Measurements from ENCODE around the gene GNL2. TPM values are rescaled to one million over a fixed set of nuclear protein-coding genes. Genes with fewer than 3 reads are reported as not detected.

GNL2 gene
- total RNA-seq, 1 experiment from 2014 or later: 51.9 TPM

GRCh38 chr1:37629726-37630425 is 34.1 kb upstream of the GNL2 start:
- Histone ChIP-seq H4K20me1 (ENCODE audit: insufficient read depth) (no peaks in the 10 kb centered on the region; the same call in 1 of the 2 replicates), H3K4me1 (replicated peaks; ENCODE audit: insufficient read depth) (no peaks in the 10 kb centered on the region), H3K9me3 (ENCODE audit: insufficient read depth, low read depth) (no peaks in the 10 kb centered on the region), H3K27ac (no peak overlapping the region), H2AFZ (no peak overlapping the region), H3K36me3 (ENCODE audit: low read depth) (no peaks in the 10 kb centered on the region), H3K9me2 (ENCODE audit: insufficient read depth) (no peaks in the 10 kb centered on the region), H3F3A (ENCODE audit: insufficient read depth, low read depth) (no peaks in the 10 kb centered on the region), H3K4me3 (no peak overlapping the region), H3K4me2 (no peak overlapping the region), H3K79me2 (ENCODE audit: low read depth) (no peaks in the 10 kb centered on the region), H3K27me3 (ENCODE audit: insufficient read depth, low read depth) (peaks cover 99% of the 10 kb centered on the region)
- POLR2A ChIA-PET (ENCODE audit: unreplicated experiment): no interaction called here
- no TSS peak for BruUV-seq (replicated peaks)
- no peak for DNase-seq
- CTCF ChIA-PET: no interaction called here
- intact Hi-C loops (cut with micrococcal nuclease; ENCODE audit: unreplicated experiment): no loop called here
- no peak for TF ChIP-seq EZH2 (IDR thresholded peaks at IDR 0.05; ENCODE audit: low read depth)

DNA sequence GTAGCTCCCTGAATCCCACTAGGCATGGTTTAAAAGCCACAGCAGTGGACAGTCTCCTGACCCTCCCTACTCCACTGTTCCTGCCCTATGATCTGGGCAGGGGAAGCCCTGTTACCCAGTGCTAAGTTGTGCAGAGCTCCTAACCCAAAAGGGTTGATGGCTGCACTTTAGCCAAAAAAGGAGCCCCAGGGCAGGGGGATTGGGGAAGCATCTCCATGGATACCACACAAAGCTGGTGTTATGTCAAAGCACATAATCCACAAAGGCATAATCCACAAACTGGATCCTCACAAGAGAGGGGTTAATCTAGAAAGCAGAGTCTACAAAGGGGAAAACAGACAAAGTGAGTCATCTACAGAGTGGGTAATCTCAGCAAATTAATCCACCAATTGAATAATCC is 33.3 kb upstream of the GNL2 start:
- Histone ChIP-seq H3K9me3 (ENCODE audit: insufficient read depth, low read depth) (no peaks in the 10 kb centered on the region), H3K27me3 (ENCODE audit: insufficient read depth, low read depth) (peaks cover 96% of the 10 kb centered on the region), H3K4me1 (replicated peaks; ENCODE audit: insufficient read depth) (no peaks in the 10 kb centered on the region), H3K4me3 (no peak overlapping the region), H3K9me2 (ENCODE audit: insufficient read depth) (no peaks in the 10 kb centered on the region), H3F3A (ENCODE audit: insufficient read depth, low read depth) (no peaks in the 10 kb centered on the region), H3K27ac (no peak overlapping the region), H2AFZ (no peak overlapping the region), H3K4me2 (no peak overlapping the region), H4K20me1 (ENCODE audit: insufficient read depth) (no peaks in the 10 kb centered on the region), H3K36me3 (ENCODE audit: low read depth) (no peaks in the 10 kb centered on the region), H3K79me2 (ENCODE audit: low read depth) (no peaks in the 10 kb centered on the region)
- CTCF ChIA-PET: no interaction called here
- intact Hi-C loops (cut with micrococcal nuclease; ENCODE audit: unreplicated experiment): no loop called here
- no peak for DNase-seq
- POLR2A ChIA-PET (ENCODE audit: unreplicated experiment): no interaction called here
- no peak for TF ChIP-seq EZH2 (IDR thresholded peaks at IDR 0.05; ENCODE audit: low read depth)
- TF ChIP-seq, protein P1, sequence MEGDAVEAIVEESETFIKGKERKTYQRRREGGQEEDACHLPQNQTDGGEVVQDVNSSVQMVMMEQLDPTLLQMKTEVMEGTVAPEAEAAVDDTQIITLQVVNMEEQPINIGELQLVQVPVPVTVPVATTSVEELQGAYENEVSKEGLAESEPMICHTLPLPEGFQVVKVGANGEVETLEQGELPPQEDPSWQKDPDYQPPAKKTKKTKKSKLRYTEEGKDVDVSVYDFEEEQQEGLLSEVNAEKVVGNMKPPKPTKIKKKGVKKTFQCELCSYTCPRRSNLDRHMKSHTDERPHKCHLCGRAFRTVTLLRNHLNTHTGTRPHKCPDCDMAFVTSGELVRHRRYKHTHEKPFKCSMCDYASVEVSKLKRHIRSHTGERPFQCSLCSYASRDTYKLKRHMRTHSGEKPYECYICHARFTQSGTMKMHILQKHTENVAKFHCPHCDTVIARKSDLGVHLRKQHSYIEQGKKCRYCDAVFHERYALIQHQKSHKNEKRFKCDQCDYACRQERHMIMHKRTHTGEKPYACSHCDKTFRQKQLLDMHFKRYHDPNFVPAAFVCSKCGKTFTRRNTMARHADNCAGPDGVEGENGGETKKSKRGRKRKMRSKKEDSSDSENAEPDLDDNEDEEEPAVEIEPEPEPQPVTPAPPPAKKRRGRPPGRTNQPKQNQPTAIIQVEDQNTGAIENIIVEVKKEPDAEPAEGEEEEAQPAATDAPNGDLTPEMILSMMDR (conservative IDR thresholded peaks at IDR 0.05): no peak
- BruUV-seq (replicated peaks): no TSS peak

DNA sequence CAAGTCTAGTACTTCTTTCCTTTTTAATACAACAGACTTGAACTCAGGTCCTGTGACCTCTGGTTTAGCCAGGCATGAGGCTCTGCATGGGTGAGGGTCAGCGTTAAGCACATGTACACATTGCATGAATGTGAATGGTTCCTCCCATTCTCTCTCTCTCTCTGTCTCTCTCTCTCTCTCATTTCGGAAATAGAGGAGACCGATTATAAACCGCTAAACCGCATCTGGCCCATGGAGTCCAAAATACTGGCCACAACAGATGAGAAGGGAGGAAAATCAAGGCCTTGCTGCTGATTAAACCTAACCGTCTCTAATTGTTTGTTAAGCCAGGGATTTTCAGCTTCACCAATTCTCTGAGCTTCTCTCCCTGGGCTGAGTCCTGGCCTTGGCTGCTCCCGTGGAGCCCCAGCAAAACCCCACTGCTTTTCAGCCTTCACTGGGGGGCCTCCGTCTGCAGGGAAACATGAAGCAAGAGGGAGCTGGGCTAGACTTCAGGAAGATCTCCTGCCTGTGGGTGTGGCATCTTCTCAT is 32.4 kb upstream of the GNL2 start:
- intact Hi-C loops (cut with micrococcal nuclease; ENCODE audit: unreplicated experiment): no loop called here
- CTCF ChIA-PET: interaction anchor here (0.6 kb wide), 1 partner anchor 993 kb away, joined by 3 read pairs; no protein-coding TSS in a partner anchor
- H3K27me3 ChIP-seq (ENCODE audit: insufficient read depth, low read depth): peaks cover 91% of the 10 kb centered on the region
- BruUV-seq (replicated peaks): no TSS peak
- no peaks in the 10 kb centered on the region for H4K20me1 ChIP-seq (ENCODE audit: insufficient read depth)
- no peaks in the 10 kb centered on the region for H3F3A ChIP-seq (ENCODE audit: insufficient read depth, low read depth)
- no peaks in the 10 kb centered on the region for H3K9me3 ChIP-seq (ENCODE audit: insufficient read depth, low read depth)
- H3K36me3 ChIP-seq (ENCODE audit: low read depth): no peaks in the 10 kb centered on the region
- no peak overlapping the region for H3K4me2 ChIP-seq
- no peaks in the 10 kb centered on the region for H3K4me1 ChIP-seq (replicated peaks; ENCODE audit: insufficient read depth)
- H3K9me2 ChIP-seq (ENCODE audit: insufficient read depth): no peaks in the 10 kb centered on the region
- H2AFZ ChIP-seq: no peak overlapping the region
- TF ChIP-seq EZH2 (IDR thresholded peaks at IDR 0.05; ENCODE audit: low read depth): no peak
- TF ChIP-seq, protein P1 (conservative IDR thresholded peaks at IDR 0.05): no peak
- H3K79me2 ChIP-seq (ENCODE audit: low read depth): no peaks in the 10 kb centered on the region
- no peak overlapping the region for H3K27ac ChIP-seq
- H3K4me3 ChIP-seq: no peak overlapping the region
- POLR2A ChIA-PET (ENCODE audit: unreplicated experiment): no interaction called here
- no peak for DNase-seq

All from PC-9 (cell line).